ENCODE results near the gene HIVEP3.

GRCh38 chr1:41861535-41862383 is 57.0 kb downstream of the HIVEP3 start:
- no peak for TF ChIP-seq CTCF (conservative IDR thresholded peaks at IDR 0.05)
- TF ChIP-seq EZH2 (IDR thresholded peaks at IDR 0.05; ENCODE audit: low read depth): no peak
